ENCODE measurements around the gene GH1.
"Not testable (repeated sequence)": the region's sequence is repeated elsewhere in the genome, so short reads cannot be mapped to it uniquely, and the experiment has no call there.

The GH1 gene

DNA sequence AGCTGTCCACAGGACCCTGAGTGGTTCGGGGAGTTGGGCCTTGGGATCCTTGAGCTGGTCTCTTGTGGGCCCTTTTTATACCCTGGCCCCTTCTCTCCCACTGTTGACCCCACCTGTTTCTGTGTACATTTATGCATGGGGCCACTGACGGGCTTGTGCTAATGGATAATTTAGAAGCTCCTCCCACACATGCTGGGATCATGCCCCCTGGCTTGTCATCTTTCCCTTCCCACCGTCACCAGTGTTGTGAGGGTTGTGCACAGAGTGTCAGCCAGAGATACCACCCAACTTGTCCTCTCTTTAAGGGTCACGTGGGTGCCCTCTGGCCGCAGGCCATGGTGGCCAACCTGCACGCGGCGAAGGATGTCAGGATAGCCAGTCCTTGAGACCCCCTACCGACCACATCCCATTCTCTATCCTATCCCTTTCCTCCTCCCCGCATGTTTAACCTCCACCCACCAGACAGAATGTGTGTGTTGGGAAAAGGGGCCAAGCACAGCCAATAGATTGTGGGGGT lies at the start of gene GH1:
Gene GH1 (minus strand): TSS at position 51 of the 517 bp plus-strand sequence. CDS start 63 bp downstream, outside the sequence.
- not testable (repeated sequence) for FAIRE-seq

GRCh38 chr17:63967953-63968352 lies 49.3 kb upstream of the GH1 start:
- FAIRE-seq, result no peak

DNA sequence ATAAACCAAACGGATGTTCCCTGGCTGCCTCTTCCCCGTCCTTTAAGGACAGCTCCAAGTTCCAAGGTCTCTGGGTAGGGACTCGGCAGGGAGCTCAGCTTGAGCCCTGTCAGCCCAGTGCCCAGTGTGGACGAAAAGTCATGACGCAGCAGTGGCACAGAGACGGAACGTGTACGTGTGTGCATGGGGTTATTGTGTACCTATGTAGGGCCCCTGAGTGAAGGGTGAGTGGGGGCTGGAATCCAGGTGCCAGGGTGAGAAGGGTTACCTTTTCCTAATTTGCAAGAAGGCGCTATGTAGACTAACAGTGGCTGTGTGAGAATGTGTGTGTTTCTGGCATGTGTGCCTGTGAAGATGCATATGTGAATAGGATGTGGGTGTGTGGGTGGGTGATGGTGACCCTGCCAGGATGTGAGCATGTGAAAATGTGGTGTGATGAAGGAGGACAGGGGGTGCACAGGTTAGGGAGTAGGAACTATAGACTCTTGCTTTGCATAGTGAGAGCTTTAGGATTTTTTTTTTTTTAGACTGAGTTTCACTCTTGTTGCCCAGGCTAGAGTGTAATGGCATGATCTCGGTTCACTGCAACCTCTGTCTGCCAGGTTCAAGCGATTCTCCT lies 48.1 kb upstream of the GH1 start:
- no peak for FAIRE-seq

DNA sequence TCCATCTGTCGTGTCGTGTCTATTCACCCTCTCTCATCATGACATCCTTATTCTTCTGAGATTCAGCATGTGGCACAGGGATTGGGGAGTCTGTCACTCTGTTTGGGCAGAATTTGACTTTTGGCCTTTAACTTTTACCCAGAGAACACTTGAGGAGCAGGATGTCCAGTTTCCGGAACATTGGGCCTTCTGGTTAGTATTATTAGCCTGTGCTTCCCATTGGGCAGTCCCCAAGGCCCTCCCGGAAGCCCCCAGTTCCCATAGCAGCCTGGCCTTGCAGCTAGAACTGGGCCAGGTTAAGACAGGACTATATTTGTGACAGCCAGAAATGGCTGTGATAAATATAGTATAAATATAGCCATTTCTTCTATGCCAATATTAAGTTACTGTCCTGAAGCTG lies 44.5 kb upstream of the GH1 start:
- FAIRE-seq, result no peak

DNA sequence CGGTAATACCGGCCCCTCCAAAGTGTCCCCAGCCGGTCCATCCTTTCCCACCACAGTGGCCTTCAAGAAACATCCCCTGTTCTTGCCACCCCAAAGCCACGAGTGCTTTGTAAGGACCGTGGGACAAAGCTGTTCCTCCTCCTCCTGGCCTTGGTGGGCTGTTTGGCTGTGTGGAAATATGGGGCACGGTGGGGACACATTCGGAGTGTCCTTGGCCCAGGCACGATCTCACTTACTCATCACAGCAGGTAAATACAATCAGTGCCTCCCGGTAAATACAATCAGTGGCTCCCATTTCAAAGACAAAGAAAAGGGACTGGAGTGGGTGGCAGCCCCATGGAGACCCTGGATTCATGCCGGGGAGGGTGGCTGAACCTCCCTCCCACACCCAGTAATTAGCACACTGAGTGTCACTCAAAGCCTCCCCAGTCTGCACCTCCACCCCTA lies 43.7 kb upstream of the GH1 start:
- FAIRE-seq, result no peak

- no peak for FAIRE-seq
Observed at GRCh38 chr17:63961355-63962212, 42.9 kb upstream of the GH1 start.

DNA sequence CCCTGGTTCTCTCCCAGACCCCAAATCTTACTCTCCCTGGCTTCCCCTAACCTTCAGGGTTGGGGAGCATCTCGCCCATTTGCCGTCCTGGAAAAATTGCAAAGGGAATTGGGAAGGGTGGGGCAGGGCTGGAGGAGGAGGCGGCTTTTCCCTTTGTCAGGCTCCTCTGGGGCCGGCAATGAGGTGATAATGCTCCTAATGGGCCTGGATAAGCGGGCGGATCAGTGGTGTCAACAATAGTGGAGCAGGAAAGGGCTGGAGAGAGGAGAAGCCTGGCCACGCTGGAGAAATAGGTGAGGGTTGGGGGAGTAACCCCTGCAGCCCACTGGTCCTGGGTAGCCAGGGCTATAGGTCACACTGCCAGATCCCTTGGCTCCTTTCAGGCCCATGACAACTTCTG lies 41.8 kb upstream of the GH1 start:
- no peak for FAIRE-seq

DNA sequence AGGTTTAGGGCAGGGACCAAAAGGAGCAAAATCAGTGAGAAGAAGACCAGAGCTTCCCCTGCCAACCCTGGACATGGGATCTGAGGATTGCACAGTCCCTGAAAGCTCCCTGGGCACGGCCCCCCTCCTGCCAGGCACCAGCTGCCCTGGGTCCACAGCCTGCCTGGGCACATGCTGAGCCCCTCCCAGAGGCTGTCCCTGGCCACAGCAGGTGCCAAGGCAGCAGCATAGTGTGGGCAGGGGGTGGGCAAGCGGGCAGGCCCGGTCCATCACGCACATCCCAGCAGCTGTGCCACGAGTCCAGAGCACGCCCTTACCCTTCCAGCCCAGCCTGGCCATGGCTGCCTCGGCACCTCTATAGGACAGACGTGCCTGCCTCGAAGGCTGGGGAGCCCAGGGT lies 41.4 kb upstream of the GH1 start:
- no peak for FAIRE-seq

GRCh38 chr17:63956296-63956920 lies 37.8 kb upstream of the GH1 start:
- FAIRE-seq, result no peak

DNA sequence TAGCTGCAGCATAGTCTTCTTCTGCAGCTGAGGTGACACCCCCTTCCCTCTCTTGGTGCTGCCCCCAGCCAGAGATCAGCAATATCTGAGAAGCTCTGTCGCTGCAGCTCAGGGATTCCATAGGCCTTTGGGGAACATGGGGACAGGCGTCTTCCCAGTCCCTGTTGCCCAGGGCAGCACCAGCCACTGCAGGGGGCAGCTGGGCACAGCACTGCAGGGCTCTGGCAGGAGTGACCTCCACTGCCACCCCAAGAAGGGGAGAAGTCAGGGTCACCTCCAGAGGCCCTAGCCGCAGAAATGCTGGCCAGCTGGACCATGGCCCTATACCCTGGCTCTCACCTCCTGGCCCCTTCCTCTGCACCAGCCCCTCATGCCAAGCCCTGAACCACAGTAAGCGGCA lies 37.2 kb upstream of the GH1 start:
- FAIRE-seq, result no peak

- FAIRE-seq, result no peak
Observed at GRCh38 chr17:63955232-63955631, 36.6 kb upstream of the GH1 start.

- no peak for FAIRE-seq
Observed at GRCh38 chr17:63954402-63955063, 35.9 kb upstream of the GH1 start.

- no peak for FAIRE-seq
Observed at GRCh38 chr17:63950940-63951907, 32.6 kb upstream of the GH1 start.

DNA sequence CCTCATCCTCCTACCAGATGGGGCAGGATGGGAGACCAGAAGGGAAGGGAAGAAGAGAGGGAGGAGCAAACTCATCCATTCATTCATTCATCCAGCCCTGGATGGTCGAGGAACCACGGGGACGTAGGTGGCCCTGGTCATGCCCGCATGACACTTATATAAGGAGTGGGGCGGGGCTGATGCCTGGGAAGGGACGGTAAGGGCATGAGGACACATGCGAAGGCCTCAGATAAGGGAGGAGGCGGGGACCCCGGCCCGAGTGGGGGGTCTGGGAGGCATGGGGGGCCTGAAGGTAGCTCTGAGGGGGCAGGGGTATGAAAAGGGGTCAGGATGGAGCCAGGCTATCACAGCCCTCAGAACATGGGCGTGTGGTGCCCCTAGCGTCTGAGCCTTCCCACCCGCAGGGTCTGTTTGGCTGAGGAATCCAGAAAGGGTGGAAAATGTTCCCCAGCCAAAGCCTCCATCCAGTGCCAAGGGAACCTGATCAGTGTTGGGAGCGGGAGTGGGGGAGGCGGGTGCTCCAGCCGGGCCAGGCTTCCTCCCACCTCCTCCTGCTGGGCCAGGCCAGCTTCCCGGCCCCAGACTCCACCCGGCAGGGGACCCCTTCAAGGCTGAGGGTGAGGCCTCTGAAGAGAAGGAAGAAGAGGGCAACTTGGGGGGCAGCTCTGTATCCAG lies 31.1 kb upstream of the GH1 start:
- no peak for FAIRE-seq

GRCh38 chr17:63948521-63948920 lies 29.9 kb upstream of the GH1 start:
- FAIRE-seq, result no peak

DNA sequence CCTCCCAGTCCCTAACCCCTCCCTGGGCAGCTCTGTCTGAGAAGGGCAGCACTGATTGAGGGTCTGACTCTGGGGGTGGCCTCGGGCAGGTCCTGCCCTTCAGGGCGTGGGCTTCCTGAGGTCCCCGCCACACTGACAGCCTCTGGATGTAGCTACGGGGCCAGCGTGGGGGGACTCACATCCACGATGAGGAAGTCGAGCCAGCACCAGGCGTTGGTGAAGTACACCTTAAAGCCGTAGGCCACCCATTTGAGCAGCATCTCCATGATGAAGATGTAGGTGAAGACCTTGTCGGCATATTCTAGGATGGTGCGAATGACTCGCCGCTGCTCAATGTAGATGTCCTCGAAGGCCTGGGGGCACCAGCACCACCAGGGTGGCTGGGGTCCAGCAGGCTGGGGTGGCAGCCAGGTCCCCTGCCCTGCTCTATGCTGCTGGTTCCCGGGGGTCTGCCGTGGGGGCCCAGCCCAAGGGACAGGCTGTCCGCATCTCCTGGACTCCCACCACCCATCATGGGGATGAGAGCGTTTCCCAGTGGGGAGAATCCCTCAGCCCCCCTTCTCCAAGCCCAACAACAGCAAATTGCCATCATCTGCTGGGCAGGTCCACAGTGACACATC lies 29.2 kb upstream of the GH1 start:
- no peak for FAIRE-seq

DNA sequence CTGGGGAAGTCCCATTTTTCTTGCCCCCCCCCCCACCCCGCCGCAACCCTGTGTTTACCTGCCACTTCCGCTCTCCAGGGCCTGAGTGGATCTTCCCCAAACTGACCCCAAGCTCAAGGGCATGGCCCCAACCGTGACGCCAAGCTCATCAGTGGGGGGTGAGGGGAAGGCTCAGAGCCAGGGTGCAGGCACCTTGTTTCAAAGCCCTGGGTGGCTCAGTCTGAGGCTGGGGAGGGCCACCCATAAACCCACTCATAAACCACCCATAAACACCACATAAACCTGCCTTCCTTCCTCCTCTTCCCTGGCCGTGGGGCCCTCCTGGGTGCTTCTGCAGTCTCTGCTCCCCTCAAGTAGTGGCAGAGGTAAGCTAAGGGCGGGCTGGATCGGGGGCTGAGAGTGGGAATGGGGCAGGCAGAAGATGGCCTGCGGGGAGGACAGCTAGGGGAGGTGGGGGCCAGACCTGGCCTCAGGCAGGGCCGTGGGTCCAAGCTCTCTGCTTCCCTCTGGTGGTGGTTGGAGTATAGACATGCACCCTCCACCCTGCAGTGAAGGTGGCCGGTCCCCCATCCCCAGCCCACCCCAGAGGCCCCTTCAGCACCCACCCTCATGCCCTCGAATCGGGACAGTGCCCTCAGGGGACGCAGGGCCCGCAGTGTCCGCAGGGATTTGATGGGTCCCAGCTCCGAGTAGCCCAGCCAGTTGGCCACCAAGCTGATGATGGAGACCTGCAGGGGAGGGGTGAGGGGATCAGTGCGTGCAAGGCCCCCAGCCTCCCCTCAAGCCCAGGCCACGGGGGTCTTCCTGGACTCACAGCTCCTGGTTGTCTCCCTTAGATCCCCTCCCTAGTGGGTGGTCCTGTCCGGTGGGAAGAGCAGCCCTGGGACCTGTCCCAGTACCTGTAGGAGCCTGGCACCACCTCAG lies 28.1 kb upstream of the GH1 start:
- FAIRE-seq, result no peak

- FAIRE-seq, result no peak
Observed at GRCh38 chr17:63945784-63946439, 27.3 kb upstream of the GH1 start.
